ENCODE results near the gene FBXW7. TPM values are rescaled to one million over a fixed set of nuclear protein-coding genes. Genes with fewer than 3 reads are reported as not detected.

Gene FBXW7
- total and polyA plus RNA-seq, 2 of the 13 experiments (the other 11 are each of a cell fraction or from before 2014, with no cell fraction given) = 5.0 to 40.9 TPM

DNA sequence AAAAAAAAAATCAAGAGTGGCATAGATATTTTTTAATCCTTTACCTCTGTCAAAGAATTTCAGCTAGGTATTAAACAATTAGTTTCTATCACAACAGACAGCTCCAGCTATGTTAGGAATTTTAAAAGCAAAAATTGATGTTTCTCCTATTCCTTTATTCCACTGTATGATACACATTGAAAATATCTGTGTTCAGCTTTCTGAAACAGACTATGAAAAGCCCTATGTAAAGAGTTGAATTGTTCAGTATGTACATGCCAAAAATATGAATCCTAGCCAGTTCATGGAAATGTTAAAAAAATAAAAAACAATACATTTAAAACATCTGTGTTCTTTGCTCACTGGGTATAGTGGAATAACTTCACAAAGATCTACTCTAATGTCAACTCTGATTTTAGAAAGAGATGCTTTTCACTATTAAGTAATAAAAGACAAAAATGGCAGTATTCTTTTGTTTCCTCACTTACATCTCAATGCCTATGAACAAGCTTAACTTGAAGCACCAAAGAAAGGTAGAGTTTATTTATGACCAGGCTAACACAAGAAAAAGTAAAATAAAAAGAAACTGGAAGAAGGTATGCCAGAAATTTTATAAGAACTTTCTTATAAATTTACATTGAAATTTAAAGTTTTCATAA, 32.1 kb downstream of the FBXW7 start:
- in situ Hi-C loops (cut with HindIII; ENCODE audit: extremely low pct_ligation_motif_present, low pct_unique_long_range_greater_than_20kb) (no loop called here), intact Hi-C loops (cut with micrococcal nuclease; ENCODE audit: unreplicated experiment) (loop anchor here (5.0 kb wide), 1 partner anchor 34 kb away; the partner anchor contains the start of gene FBXW7)
- DNase-seq (ENCODE audit: low spot score) = no peak
- TF ChIP-seq TMF1 (CRISPR knock-in tag; IDR thresholded peaks at IDR 0.05; ENCODE audit: low read depth) (no peak), ZNF709 (CRISPR knock-in tag; IDR thresholded peaks at IDR 0.05) (no peak), ZNF121 (CRISPR knock-in tag; IDR thresholded peaks at IDR 0.05) (no peak)
- TF ChIP-seq, protein P1, sequence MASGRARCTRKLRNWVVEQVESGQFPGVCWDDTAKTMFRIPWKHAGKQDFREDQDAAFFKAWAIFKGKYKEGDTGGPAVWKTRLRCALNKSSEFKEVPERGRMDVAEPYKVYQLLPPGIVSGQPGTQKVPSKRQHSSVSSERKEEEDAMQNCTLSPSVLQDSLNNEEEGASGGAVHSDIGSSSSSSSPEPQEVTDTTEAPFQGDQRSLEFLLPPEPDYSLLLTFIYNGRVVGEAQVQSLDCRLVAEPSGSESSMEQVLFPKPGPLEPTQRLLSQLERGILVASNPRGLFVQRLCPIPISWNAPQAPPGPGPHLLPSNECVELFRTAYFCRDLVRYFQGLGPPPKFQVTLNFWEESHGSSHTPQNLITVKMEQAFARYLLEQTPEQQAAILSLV (CRISPR knock-in tag; IDR thresholded peaks at IDR 0.05; ENCODE audit: borderline replicate concordance) = no peak
- Histone ChIP-seq H3K36me3 (replicated peaks in 1 of 2; ENCODE audit: control insufficient read depth in 1 of 2, insufficient read depth in 2 of 2, low read length in 2 of 2) (no peaks in the 10 kb centered on the region; a peak in 1 of 5 replicates), H3K27me3 (ENCODE audit: control insufficient read depth in 1 of 2, insufficient read depth in 2 of 2, low read length in 2 of 2) (no peaks in the 10 kb centered on the region), H4K20me1 (ENCODE audit: insufficient read depth, low read length) (no peaks in the 10 kb centered on the region), H3K27ac (ENCODE audit: extremely low read length, insufficient read depth, low read length) (no peak overlapping the region), H3K4me1 (ENCODE audit: insufficient read depth, low read length) (peaks cover 10% of the 10 kb centered on the region), H2AFZ (ENCODE audit: low read length) (no peak overlapping the region), H3K79me2 (ENCODE audit: insufficient read depth, low read length) (peaks cover 28% of the 10 kb centered on the region), H3K9me3 (ENCODE audit: low read length) (no peaks in the 10 kb centered on the region), H3K9ac (ENCODE audit: insufficient read depth, low read depth, low read length) (no peak overlapping the region), H3K4me2 (ENCODE audit: low read depth, low read length) (no peak overlapping the region), H3K4me3 (replicated peaks in 1 of 3; ENCODE audit: insufficient read depth in 1 of 3, low read depth in 2 of 3, low read length in 3 of 3) (no peak overlapping the region)
- ChIA-PET POLR2A (no interaction called here), CTCF (ENCODE audit: low intra/inter-chr PET ratio, low total read pairs) (no interaction called here)
- BruUV-seq (replicated peaks) = no TSS peak
- no peak for FAIRE-seq
- no peak for ATAC-seq

DNA sequence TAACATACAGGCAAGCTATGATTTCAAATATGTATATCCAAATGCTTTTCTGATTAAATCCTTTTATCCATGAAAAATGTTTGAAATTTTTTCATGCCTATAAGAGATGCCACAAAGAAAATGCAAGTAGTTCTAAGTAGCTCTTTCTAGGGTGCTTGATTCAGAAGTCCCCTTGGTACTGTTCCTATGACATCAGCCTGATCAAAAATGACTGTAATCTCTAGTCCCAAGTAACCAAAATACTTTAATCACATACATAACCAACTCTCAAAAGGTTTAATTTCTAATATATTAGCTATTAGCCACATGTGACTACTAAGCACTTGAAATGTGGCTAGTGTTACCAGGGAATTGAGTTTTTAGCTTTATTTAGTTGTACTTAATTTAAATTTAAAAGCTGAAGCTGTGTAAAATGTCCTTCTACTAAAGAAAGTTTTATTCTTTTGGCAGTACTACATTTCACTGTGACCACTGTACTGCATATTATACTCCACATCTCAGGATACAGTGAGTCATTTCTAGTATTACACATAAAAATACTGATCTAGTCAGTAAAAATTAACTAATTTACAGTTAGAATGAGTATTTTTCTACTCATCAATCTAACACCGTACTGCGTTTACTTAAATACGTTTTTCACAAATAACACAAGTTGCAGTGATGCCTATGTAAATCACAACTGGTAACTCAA, 33.9 kb downstream of the FBXW7 start:
- H3K36me3 ChIP-seq (replicated peaks in 1 of 2; ENCODE audit: control insufficient read depth in 1 of 2, insufficient read depth in 2 of 2, low read length in 2 of 2) = no peaks in the 10 kb centered on the region; a peak in 1 of 5 replicates
- H3K9me3 ChIP-seq (ENCODE audit: low read length) = no peaks in the 10 kb centered on the region
- ChIA-PET CTCF (ENCODE audit: low intra/inter-chr PET ratio, low total read pairs) (interaction anchor here (1.3 to 2.3 kb wide), 2 partner anchors 48 to 234 kb away, joined by 8 read pairs; no protein-coding TSS in a partner anchor), POLR2A (interaction anchor here (1.2 kb wide), 1 partner anchor 15 kb away, joined by 3 read pairs; no protein-coding TSS in a partner anchor)
- H3K27me3 ChIP-seq (ENCODE audit: control insufficient read depth in 1 of 2, insufficient read depth in 2 of 2, low read length in 2 of 2) = no peaks in the 10 kb centered on the region
- FAIRE-seq (no peak), DNase-seq (ENCODE audit: low spot score) (no peak), ATAC-seq (no peak)
- H3K4me3 ChIP-seq (replicated peaks in 1 of 3; ENCODE audit: insufficient read depth in 1 of 3, low read depth in 2 of 3, low read length in 3 of 3) = no peak overlapping the region
- WGBS (ENCODE audit: low lambda C conversion rate) = 97% methylated on average over 3 of the region's 3 CpGs
- no peaks in the 10 kb centered on the region for H4K20me1 ChIP-seq (ENCODE audit: insufficient read depth, low read length)
- no peak overlapping the region for H3K9ac ChIP-seq (ENCODE audit: insufficient read depth, low read depth, low read length)
- in situ Hi-C loops (cut with HindIII; ENCODE audit: extremely low pct_ligation_motif_present, low pct_unique_long_range_greater_than_20kb) = no loop called here
- H3K79me2 ChIP-seq (ENCODE audit: insufficient read depth, low read length) = peaks cover 36% of the 10 kb centered on the region
- intact Hi-C loops (cut with micrococcal nuclease; ENCODE audit: unreplicated experiment) = loop anchor here (1.0 to 5.0 kb wide), 3 partner anchors 35 to 233 kb away; partner anchors contain the start of gene FBXW7
- no peak overlapping the region for H2AFZ ChIP-seq (ENCODE audit: low read length)
- no peak overlapping the region for H3K27ac ChIP-seq (ENCODE audit: extremely low read length, insufficient read depth, low read length)
- no TSS peak for BruUV-seq (replicated peaks)
- H3K4me2 ChIP-seq (ENCODE audit: low read depth, low read length) = no peak overlapping the region
- H3K4me1 ChIP-seq (ENCODE audit: insufficient read depth, low read length) = peaks cover 28% of the 10 kb centered on the region
- TF ChIP-seq HNRNPL (IDR thresholded peaks at IDR 0.05; ENCODE audit: low read depth, low read length) (no peak), ZFP37 (CRISPR knock-in tag; IDR thresholded peaks at IDR 0.05; ENCODE audit: borderline replicate concordance) (no peak), ZFP36L1 (CRISPR knock-in tag; IDR thresholded peaks at IDR 0.05) (no peak), ZNF543 (CRISPR knock-in tag; IDR thresholded peaks at IDR 0.05) (no peak)
- TF ChIP-seq, protein P2, sequence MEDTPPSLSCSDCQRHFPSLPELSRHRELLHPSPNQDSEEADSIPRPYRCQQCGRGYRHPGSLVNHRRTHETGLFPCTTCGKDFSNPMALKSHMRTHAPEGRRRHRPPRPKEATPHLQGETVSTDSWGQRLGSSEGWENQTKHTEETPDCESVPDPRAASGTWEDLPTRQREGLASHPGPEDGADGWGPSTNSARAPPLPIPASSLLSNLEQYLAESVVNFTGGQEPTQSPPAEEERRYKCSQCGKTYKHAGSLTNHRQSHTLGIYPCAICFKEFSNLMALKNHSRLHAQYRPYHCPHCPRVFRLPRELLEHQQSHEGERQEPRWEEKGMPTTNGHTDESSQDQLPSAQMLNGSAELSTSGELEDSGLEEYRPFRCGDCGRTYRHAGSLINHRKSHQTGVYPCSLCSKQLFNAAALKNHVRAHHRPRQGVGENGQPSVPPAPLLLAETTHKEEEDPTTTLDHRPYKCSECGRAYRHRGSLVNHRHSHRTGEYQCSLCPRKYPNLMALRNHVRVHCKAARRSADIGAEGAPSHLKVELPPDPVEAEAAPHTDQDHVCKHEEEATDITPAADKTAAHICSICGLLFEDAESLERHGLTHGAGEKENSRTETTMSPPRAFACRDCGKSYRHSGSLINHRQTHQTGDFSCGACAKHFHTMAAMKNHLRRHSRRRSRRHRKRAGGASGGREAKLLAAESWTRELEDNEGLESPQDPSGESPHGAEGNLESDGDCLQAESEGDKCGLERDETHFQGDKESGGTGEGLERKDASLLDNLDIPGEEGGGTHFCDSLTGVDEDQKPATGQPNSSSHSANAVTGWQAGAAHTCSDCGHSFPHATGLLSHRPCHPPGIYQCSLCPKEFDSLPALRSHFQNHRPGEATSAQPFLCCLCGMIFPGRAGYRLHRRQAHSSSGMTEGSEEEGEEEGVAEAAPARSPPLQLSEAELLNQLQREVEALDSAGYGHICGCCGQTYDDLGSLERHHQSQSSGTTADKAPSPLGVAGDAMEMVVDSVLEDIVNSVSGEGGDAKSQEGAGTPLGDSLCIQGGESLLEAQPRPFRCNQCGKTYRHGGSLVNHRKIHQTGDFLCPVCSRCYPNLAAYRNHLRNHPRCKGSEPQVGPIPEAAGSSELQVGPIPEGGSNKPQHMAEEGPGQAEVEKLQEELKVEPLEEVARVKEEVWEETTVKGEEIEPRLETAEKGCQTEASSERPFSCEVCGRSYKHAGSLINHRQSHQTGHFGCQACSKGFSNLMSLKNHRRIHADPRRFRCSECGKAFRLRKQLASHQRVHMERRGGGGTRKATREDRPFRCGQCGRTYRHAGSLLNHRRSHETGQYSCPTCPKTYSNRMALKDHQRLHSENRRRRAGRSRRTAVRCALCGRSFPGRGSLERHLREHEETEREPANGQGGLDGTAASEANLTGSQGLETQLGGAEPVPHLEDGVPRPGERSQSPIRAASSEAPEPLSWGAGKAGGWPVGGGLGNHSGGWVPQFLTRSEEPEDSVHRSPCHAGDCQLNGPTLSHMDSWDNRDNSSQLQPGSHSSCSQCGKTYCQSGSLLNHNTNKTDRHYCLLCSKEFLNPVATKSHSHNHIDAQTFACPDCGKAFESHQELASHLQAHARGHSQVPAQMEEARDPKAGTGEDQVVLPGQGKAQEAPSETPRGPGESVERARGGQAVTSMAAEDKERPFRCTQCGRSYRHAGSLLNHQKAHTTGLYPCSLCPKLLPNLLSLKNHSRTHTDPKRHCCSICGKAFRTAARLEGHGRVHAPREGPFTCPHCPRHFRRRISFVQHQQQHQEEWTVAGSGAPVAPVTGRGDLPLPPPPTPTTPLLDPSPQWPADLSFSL (CRISPR knock-in tag; IDR thresholded peaks at IDR 0.05) = no peak

Measured in HepG2 (cell line).